ENCODE results near the gene B4GALNT4. TPM values are rescaled to one million over a fixed set of nuclear protein-coding genes. Genes with fewer than 3 reads are reported as not detected.
"Not testable (repeated sequence)": the region's sequence is repeated elsewhere in the genome, so short reads cannot be mapped to it uniquely, and the experiment has no call there.

B4GALNT4 gene
- total RNA-seq, 3 donors from 2014 or later (not counting 1 experiment from before 2014, with no cell fraction given), result 0.66 to 1.5 (median 1.5) TPM

DNA sequence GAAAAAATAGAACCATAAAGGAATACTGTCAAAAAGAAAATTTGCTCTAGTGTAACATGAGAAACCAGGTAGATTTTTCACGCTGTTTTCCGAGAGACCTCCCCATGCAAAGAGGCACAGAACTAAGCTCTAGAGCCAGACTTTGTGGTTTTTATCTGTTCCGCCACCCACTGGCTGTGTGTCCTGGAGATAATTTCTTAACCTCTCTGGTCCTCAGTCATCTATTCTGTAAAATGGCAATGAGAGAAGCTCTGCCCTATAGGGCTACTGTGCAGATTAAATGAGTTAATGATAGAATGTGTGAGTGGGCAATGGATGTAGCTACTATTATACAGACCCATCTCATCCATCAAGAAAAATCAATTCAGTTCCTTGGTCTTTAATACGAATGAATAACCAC is 54.9 kb downstream of the B4GALNT4 start:
- intact Hi-C loops (cut with micrococcal nuclease), result no loop called here
- H3K4me1 Mint-ChIP-seq, result no peaks in the 10 kb centered on the region
- H3K4me3 ChIP-seq (ENCODE audit: low read length), result no peak overlapping the region
- no peaks in the 10 kb centered on the region for H3K27me3 ChIP-seq (ENCODE audit: control insufficient read depth, insufficient read depth, low read length)
- peaks cover 9% of the 10 kb centered on the region for H3K36me3 Mint-ChIP-seq
- H3K27me3 Mint-ChIP-seq (ENCODE audit: low read depth in 2 of 2), result peaks cover 7 to 9% of the 10 kb centered on the region in 2 donors
- no peaks in the 10 kb centered on the region for H3K9me3 ChIP-seq (ENCODE audit: control insufficient read depth, insufficient read depth, low read length)
- no peak for ATAC-seq
- no peaks in the 10 kb centered on the region for H3K36me3 ChIP-seq (ENCODE audit: control insufficient read depth, insufficient read depth, low read length)
- H3K27ac ChIP-seq (ENCODE audit: low read length), result no peak overlapping the region
- DNase-seq, result no peak
- TF ChIP-seq, protein P1, sequence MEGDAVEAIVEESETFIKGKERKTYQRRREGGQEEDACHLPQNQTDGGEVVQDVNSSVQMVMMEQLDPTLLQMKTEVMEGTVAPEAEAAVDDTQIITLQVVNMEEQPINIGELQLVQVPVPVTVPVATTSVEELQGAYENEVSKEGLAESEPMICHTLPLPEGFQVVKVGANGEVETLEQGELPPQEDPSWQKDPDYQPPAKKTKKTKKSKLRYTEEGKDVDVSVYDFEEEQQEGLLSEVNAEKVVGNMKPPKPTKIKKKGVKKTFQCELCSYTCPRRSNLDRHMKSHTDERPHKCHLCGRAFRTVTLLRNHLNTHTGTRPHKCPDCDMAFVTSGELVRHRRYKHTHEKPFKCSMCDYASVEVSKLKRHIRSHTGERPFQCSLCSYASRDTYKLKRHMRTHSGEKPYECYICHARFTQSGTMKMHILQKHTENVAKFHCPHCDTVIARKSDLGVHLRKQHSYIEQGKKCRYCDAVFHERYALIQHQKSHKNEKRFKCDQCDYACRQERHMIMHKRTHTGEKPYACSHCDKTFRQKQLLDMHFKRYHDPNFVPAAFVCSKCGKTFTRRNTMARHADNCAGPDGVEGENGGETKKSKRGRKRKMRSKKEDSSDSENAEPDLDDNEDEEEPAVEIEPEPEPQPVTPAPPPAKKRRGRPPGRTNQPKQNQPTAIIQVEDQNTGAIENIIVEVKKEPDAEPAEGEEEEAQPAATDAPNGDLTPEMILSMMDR (IDR thresholded peaks at IDR 0.05), result no peak
- no peaks in the 10 kb centered on the region for H3K4me1 ChIP-seq (ENCODE audit: control insufficient read depth, insufficient read depth, low read length)
- H3K27ac Mint-ChIP-seq, result no peak overlapping the region
- WGBS (ENCODE audit: insufficient coverage), result 98% methylated on average over 3 of the region's 4 CpGs
- H3K4me3 Mint-ChIP-seq, result no peak overlapping the region
- peaks cover 4 to 8% of the 10 kb centered on the region in 2 donors for H3K9me3 Mint-ChIP-seq

DNA sequence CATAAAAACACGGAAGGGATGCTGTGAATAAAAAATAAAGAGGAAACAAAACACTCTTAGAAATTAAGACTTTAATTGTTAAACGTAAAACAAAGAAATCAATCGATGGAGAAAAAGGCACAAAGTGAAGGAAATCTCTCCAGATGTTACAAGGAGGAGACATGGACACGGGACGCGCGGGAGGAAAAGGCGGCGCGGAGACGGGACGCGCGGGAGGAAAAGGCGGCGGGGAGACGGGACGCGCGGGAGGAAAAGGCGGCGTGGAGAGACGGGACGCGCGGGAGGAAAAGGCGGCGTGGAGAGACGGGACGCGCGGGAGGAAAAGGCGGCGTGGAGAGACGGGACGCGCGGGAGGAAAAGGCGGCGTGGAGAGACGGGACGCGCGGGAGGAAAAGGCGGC is 55.5 kb downstream of the B4GALNT4 start:
- WGBS (ENCODE audit: insufficient coverage), result 85% methylated on average over 29 of the region's 45 CpGs
- H3K27me3 Mint-ChIP-seq (ENCODE audit: low read depth in 2 of 2); H3K4me1 Mint-ChIP-seq; ATAC-seq; H3K9me3 Mint-ChIP-seq; H3K4me1 ChIP-seq (ENCODE audit: control insufficient read depth, insufficient read depth, low read length); H3K4me3 Mint-ChIP-seq; H3K36me3 ChIP-seq (ENCODE audit: control insufficient read depth, insufficient read depth, low read length); DNase-seq; intact Hi-C loops (cut with micrococcal nuclease); H3K4me3 ChIP-seq (ENCODE audit: low read length); H3K27ac Mint-ChIP-seq; H3K27ac ChIP-seq (ENCODE audit: low read length); H3K27me3 ChIP-seq (ENCODE audit: control insufficient read depth, insufficient read depth, low read length); H3K36me3 Mint-ChIP-seq; H3K9me3 ChIP-seq (ENCODE audit: control insufficient read depth, insufficient read depth, low read length): not testable (repeated sequence)

DNA sequence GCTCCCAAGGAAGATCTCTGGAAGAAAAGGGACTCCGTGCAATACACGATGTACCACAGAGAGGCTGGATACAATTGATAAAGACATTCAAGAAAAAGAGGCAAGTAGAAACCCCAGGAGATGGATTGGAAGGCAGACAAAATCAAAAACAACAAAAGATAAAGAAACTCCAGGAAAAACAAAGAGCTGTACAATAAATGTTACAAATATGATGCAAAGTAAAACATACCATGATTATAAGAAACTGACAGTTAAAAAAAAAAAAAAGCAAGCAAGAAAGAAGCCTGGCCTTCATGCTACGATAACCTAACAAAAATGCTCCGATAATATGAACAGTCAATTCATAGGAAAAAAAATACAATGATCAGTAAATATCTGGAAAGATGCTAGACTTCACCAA is 56.0 kb downstream of the B4GALNT4 start:
- Mint-ChIP-seq H3K27ac (no peak overlapping the region), H3K36me3 (peaks cover 9% of the 10 kb centered on the region)

DNA sequence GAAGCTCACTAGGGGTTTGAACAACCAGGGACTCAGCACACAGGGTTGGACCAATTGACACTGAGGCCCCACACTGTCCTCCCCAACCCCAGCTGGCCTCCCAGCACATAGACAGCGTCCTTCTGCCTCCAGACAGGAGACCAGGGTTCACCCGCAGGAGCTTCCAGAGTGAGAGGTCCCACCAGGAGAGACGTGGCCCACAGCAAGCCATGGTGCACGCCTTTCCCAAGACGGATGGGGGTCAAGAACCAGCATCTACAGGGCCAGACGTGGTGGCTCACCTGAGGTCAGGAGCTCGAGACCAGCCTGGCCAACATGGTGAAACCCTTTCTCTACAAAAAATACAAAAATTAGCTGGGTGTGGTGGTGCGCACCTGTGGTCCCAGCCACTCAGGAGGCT is 57.6 kb downstream of the B4GALNT4 start:
- TF ChIP-seq, protein P1 (IDR thresholded peaks at IDR 0.05), result no peak
- Histone ChIP-seq H3K4me1 (ENCODE audit: control insufficient read depth, insufficient read depth, low read length) (no peaks in the 10 kb centered on the region), H3K36me3 (ENCODE audit: control insufficient read depth, insufficient read depth, low read length) (no peaks in the 10 kb centered on the region), H3K27ac (ENCODE audit: low read length) (no peak overlapping the region), H3K9me3 (ENCODE audit: control insufficient read depth, insufficient read depth, low read length) (no peaks in the 10 kb centered on the region), H3K27me3 (ENCODE audit: control insufficient read depth, insufficient read depth, low read length) (no peaks in the 10 kb centered on the region), H3K4me3 (ENCODE audit: low read length) (no peak overlapping the region)
- Mint-ChIP-seq H3K36me3 (peaks cover 9% of the 10 kb centered on the region), H3K27me3 (ENCODE audit: low read depth in 2 of 2) (peaks cover 7 to 9% of the 10 kb centered on the region in 2 donors), H3K9me3 (peaks cover 4 to 8% of the 10 kb centered on the region in 2 donors), H3K27ac (no peak overlapping the region), H3K4me1 (no peaks in the 10 kb centered on the region), H3K4me3 (no peak overlapping the region)
- 96% methylated on average over 8 of the region's 8 CpGs for WGBS (ENCODE audit: insufficient coverage)
- ATAC-seq (no peak), DNase-seq (peak in 1 of 2 donors; percentile 12)
- intact Hi-C loops (cut with micrococcal nuclease), result no loop called here

More for the DNA sequence above, 56.0 kb downstream of the B4GALNT4 start:
- DNase-seq (no peak), ATAC-seq (no peak)
- H3K4me3 ChIP-seq (ENCODE audit: low read length), result no peak overlapping the region
- H3K9me3 ChIP-seq (ENCODE audit: control insufficient read depth, insufficient read depth, low read length), result no peaks in the 10 kb centered on the region
- H3K4me1 ChIP-seq (ENCODE audit: control insufficient read depth, insufficient read depth, low read length), result no peaks in the 10 kb centered on the region
- H3K4me1 Mint-ChIP-seq, result no peaks in the 10 kb centered on the region
- TF ChIP-seq, protein P1 (IDR thresholded peaks at IDR 0.05), result no peak
- H3K27me3 Mint-ChIP-seq (ENCODE audit: low read depth in 2 of 2), result peaks cover 7 to 9% of the 10 kb centered on the region in 2 donors
- intact Hi-C loops (cut with micrococcal nuclease), result no loop called here
- no peak overlapping the region for H3K27ac ChIP-seq (ENCODE audit: low read length)
- 91% methylated on average over 3 of the region's 4 CpGs for WGBS (ENCODE audit: insufficient coverage)
- no peaks in the 10 kb centered on the region for H3K36me3 ChIP-seq (ENCODE audit: control insufficient read depth, insufficient read depth, low read length)
- no peak overlapping the region for H3K4me3 Mint-ChIP-seq
- peaks cover 4 to 8% of the 10 kb centered on the region in 2 donors for H3K9me3 Mint-ChIP-seq
- H3K27me3 ChIP-seq (ENCODE audit: control insufficient read depth, insufficient read depth, low read length), result no peaks in the 10 kb centered on the region
